HG03442 (cell line): Measurements from ENCODE around the gene F11R.
A peak's percentile ranks its signal among the peaks of the same experiment; 100 is the strongest.
"Not testable (repeated sequence)": the region's sequence is repeated elsewhere in the genome, so short reads cannot be mapped to it uniquely, and the experiment has no call there.

Experiments
- ATAC-seq: cut with Tn5 transposase; IDR thresholded peaks from one replicate; pipeline ENCODE4 v1.9.1; 2021; ENCODE audit warnings: mild to moderate bottlenecking, moderate library complexity; ENCODE audit not compliant: unreplicated experiment

F11R gene

DNA sequence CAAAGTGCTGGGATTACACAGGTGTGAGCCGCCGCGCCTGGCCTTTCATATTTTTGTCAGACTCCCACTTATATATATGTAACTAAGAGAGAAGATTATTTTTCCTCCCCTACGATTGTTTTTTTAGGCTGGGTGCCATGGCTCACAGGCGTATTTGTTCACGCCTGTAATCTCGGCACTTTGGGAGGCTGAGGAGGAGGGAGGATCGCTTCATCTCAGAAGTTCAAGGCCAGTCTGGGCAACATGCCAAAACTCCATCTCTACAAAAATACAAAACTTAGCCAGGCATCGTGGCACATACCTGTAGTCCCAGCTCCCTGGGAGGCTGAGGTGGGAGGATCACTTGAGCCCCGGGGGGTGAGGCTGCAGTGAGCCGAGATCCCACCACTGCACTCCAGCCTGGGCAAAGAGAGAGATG is 42.4 kb downstream of the F11R start:
- ATAC-seq, result no peak

DNA sequence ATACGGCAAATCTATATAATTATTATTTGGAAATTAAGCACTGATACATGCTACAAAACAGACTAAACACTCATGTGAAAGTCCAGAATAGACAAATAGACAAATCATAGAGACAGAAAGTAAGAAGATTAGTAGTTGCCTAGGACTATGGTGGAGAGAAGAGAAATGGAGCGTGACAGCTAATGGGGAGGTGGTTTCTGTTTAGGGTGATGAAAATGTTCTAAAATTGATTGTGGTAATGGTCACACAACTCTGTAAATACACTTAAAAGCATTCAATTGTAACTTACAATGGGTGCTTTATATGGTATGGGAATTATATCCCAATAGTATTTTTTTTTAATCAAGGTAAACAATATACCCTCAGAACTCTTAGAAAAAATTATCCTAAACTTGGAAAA is 45.9 kb downstream of the F11R start:
- peak; percentile 41 for ATAC-seq

DNA sequence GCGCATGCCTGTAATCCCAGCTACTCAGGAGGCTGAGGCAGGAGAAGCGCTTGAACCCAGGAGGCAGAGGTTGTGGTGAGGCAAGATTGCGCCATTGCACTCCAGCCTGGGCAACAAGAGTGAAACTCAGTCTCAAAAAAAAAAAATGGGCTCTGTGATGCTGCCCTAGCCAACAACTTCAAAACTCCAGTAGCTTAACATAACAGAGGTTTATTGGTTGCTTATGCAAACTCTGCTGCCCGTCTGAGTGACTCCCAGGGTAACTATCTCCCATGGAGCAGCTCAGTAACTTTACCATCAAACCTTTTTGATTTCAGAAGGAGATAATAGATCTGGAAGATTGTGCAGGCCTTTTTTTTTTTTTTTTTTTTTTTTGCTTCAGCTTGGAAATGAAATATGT is 47.5 kb downstream of the F11R start:
- ATAC-seq, result no peak

DNA sequence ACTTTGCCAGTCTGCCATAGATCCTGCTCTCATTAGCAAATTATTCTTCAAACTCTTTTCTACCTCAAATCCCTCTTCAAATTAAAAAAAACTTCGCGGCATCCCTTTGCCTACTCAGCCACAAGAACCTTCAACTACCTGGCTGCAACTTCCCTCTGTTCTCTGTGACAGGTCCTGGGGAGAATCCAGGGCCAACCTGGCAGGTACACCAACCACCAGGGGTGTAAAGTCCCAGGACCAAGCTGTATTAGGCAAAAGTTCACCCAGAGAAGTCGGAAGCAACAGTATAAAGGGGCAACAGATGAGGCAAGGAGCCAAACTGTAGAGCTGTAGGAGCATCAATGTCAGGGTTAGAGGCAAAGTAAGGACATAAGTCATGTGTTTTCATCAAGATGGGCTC is 48.0 kb downstream of the F11R start:
- ATAC-seq, result no peak

DNA sequence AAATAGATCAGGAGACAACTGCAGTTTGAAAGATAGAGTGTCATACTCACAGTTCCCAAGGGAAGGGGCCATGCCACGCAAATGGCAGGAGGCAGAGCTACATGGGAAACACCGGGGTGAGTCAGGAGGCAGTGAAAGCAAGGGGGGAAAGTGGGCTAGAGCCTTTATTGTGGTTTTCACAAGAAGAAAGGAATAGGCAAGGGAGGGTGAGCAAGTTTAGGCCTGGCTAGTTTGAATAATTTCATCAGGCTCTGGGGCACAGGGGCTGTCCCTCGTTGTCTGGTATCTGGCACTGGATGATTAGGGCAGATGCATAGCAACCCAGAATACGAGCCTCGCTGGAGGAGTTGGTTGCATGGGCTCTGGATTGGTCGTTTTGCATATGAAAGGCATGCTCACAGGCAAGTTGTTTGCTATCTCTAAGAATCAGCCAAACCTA is 49.3 kb downstream of the F11R start:
- peak; percentile 75 for ATAC-seq

DNA sequence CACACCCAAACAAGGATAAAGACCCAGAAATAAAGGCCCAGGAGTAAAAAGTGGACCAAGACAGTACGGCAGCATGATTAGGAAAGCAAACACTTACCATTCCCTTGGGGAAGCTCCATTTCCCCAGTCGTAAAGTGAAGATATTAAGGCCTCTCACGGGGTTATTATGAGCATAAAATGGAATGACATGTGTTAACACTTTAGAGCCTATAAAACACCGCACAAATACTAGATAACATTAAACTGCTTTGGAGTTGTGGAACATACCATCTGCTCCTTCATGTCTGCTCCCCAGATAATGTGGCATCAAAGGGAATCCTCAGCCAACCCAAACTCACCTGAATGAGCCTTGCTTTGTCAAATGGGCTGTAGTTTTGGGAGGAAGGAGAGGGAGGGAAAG is 57.4 kb downstream of the F11R start:
- no peak for ATAC-seq

DNA sequence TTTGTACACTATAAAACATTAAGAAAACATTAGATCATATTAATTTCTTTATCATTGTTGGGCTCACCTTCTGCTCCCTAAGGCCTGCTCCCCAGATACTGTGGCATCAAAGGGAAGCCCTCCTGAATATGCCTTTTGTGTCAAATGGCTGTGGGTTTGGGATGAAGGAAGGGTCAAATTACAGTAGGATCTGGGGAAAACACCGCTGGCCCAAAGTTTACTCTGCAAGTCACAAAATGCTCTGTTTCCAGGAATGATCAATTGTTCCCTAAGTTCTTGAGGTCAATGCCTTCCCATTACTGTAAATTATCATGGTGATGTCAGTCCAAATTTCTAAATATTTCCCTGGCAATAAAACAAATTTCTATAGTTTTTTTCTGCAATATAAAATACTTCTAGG is 59.5 kb downstream of the F11R start:
- ATAC-seq, result no peak

DNA sequence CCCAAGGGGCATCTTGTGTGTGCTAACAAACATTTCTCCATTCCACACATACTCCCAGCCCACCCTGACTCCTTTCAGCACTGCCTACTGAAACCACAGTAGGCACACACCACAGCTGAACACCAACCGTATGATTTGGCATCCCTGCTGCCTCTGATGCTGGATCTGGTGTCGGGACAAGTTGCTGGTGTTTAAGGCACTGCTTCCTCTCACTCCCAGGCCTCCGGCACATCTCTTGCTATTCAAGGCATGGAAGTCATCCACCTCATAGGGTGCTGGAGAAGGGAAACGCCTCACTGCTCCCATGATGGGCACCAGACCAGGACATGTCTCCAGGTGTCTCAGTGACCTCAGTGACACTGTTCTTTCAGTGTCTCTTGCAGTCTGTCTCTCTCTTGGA is 64.0 kb downstream of the F11R start:
- no peak for ATAC-seq

DNA sequence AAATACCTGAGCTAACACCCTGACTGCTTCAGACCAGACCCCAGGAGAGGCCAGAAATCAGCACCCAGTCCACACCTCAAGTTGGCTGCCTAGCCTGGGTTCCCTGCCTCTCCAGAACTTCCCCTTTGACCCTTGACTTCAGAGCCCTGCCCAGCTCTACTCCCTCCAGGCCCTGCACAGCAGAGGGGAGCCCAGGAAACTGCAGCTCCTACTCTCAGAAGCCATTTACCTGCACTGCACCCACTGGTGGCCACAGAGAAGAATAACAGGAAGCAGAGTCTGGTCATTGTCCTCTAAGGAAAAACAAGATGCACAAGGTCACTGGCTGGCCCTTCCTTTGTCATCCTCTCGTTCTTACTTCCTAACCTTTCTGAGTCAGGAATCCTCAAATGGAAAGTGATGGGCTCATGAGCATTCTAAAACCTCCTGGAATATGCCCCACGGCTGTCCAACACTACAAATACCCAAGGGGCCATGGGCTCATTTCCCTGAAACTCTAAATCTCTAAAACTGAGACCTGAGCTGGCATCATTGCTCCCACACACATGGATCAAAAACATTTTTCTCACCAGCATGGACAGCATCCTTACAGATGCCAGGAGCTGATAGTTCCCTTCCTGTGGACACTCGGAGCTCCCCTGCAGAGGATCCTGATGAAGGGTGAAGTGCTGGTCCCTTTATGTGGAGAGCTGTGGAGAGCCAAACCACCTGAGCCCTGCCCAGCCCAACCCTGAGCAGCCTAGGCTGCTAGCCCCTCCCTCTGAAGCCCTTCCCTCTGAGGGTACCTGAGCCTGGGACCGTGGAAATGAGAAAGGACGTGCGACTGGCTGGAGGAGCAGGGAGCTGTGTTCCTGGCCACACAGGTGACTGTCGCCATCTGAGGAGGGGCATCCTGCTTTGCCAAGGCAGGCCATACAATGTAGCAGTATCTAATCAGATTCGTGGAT is 66.5 kb downstream of the F11R start, which contains the start of gene ITLN2:
Gene ITLN2 (minus strand): TSS at position 652 of the 947 bp plus-strand sequence. CDS start 68 bp downstream, at position 584.
- ATAC-seq, result peak; percentile 60

DNA sequence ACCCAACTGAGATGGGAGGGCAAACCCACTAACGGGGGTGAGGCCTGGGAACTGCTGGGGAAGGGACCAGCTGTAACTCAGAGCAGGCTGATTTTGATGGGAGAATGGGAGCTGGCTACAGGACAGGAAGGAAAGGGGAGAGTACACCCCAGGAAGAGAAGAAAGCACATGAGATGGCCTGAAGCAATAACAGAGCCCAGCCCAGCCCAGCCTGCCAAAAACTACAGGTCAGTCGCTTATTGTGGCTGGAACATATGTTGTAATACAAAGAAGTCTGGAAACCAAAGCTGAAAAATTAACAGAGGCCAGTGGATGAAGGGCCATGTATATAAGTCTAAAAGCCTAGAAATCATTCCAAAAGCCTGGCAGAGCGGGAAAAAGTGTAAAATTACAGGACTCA is 67.9 kb downstream of the F11R start:
- no peak for ATAC-seq

DNA sequence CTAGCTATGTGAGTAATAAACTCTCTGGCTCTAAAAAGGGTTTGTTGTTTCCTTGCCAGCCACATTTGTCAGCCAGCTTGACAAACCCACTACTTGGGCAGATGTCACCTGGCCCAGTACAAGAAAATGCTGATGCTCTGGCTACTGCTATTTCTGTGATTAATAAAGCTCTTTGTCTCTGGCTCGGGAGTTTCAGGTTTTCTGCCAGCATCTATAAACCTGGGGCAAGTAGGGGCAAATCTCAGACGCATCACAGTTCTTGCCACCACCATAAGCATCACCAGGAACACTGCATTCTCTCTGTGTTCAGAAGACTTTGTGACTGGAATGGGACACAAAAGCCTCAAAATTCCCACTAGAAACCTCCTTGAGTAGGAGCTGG is 68.8 kb downstream of the F11R start:
- ATAC-seq, result no peak

DNA sequence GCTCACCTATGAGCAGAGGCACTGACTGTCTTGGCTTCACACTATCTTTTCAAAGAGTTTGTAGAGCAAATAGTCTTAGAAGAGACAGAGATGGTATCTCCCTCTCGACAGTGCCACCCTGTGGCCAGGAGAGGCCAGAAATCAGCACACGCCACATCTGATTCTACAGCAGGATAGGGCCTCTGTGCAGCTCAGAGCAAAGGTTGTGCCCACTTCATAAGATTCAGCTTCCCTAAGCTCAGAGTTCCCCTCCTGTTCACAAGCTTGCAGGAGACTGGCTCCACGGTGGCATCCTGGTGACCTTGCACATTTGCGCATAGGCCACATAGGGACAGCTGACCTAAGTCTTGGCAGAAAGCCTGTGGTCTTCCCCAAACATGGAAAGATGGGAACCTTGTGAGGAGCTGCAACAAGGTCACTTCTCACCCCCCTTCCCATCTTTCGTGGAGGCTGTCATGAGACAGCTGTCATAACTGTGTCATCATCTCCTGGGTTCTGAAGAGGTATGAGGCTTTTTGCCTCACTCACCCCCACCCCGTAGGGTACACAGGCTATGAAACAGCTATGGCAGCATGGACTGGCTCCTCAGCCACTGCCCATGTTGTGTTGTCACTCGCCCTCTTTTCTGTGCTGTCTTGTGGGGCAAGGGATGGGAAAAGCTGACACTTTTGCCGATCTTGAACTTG is 69.4 kb downstream of the F11R start:
- ATAC-seq, result no peak

DNA sequence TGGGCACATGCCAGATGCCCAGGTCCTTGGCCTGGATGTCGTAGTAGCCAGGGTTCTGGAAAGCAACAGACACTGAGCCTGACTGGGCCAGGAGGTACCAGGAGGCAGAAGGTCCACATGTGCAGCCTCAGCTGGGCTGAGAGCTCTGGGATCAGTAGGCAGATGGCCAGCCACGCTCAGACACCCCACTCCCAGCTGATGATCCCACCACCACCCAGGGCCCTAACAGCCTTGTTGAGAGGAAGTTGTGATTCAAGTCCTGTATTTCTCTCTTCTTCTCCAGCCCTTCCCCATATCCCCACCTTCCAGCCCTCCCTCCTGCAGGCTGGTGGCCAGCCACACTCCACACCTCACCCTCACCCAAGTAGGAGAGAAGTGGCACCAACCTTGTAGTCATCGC is 70.3 kb downstream of the F11R start:
- ATAC-seq, result no peak

DNA sequence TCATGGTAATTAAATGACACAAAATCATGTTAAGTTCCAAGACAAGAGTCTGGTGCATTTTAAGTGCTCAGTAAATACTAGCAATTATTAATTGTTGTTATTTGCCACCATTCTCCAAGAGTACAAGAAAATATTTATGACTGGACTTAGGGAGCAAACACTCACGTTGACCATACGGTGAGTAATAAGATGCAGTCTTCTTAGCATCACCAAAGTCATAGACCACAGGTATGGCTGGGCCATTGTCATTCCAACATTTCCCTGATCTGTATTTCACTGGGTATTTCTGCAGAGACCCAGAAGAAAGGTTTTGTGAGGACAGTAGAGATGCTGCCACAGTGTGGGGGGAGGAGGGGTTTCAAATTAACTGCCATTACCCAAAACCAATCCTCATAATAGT is 71.1 kb downstream of the F11R start:
- ATAC-seq, result no peak

DNA sequence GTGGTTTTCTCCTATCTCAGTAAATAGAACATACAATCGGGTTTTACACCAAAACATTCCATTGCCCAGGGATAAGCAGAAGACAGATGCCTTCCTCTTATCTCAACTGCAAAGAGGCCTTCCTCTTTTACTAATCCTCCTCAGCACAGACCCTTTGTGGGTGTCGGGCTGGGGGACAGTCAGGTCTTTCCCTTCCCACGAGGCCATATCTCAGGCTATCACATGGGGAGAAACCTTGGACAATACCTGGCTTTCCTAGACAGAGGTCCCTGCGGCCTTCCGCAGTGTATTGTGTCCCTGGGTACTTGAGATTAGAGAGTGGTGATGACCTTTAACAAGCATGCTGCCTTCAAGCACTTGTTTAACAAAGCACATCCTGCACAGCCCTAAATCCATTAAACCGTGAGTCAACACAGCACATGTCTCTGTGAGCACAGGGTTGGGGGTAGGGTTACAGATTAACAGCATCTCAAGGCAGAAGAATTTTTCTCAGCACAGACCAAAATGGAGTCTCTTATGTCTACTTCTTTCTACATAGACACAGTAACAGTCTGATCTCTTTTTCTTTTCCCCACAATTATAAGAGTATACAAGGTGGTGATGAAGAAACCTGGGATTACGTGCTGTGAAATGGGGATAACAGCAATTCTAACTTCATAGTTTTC is 71.6 kb downstream of the F11R start:
- not testable (repeated sequence) for ATAC-seq

DNA sequence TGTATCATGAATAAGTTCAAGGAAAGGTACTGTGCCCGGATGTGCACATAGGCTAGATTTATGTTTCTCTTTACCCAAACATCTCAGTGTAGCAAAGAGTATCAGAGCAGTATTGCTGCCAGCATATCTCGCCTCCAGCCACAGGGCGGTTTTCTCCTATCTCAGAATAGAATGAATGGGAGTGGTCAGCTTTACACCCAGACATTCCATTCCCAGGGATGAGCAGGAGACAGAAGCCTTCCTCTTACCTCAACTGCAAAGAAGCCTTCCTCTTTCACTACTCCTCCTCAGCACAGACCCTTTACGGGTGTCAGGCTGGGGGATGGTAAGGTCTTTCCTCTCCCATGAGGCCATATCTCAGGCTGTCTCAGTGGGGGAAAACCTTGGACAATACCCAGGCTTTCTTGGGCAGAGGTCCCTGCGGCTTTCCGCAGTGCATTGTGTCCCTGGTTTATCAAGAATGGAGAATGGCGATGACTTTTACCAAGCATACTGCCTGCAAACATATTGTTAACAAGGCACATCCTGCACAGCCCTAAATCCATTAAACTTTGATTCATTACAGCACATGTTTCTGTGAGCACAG is 73.7 kb downstream of the F11R start:
- not testable (repeated sequence) for ATAC-seq

DNA sequence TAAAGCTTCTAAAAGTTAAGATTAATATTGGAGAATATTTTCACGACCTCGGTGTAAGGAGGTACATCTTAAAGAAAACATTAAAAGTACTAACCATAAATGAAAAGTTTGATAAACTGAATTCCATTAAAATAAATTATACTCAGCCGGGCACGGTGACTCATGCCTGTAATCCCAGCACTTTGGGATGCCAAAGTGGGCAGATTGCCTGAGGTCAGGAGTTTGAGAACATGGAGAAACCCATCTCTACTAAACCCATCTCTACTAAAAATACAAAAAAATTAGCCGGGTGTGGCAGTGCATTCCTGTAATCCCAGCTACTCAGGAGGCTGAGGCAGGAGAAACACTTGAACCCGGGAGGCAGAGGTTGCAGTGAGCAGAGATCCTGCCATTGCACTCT is 75.1 kb downstream of the F11R start:
- ATAC-seq, result not testable (repeated sequence)
